Fibroblast of the aortic adventitia (primary cell): ENCODE results near the gene PLXNA2. TPM values are rescaled to one million over a fixed set of nuclear protein-coding genes. Genes with fewer than 3 reads are reported as not detected.
A peak's percentile ranks its signal among the peaks of the same experiment; 100 is the strongest.

ENCODE experiments used
- DNase-seq: peaks from one replicate; pipeline ENCODE4 v3.0.0-alpha.2; 2010; ENCODE audit warnings: low read depth
- H3K4me3 ChIP-seq: 2 replicates; pipeline ENCODE4 v1.5.1; 2011; ENCODE audit warnings: low read depth, mild to moderate bottlenecking, control low read depth, low read length, moderate library complexity
- total RNA-seq: library from RNA; depleted of rRNA; stranded (reverse); fragments of >200 nt; gene quantifications from 2 replicates; pipeline ENCODE4 v1.2.3, GENCODE V29; 2012; ENCODE audit warnings: low replicate concordance
- TF ChIP-seq, protein P1 (sequence below): IDR thresholded peaks from 2 replicates; pipeline ENCODE4 v1.5.1; 2011; ENCODE audit warnings: mild to moderate bottlenecking, low read length, control low read depth, inconsistent platforms; ENCODE audit not compliant: insufficient read depth

Gene PLXNA2
- total RNA-seq, 1 donor: 8.0 TPM

GRCh38 chr1:208133355-208133754, 110.8 kb downstream of the PLXNA2 start:
- TF ChIP-seq, protein P1, sequence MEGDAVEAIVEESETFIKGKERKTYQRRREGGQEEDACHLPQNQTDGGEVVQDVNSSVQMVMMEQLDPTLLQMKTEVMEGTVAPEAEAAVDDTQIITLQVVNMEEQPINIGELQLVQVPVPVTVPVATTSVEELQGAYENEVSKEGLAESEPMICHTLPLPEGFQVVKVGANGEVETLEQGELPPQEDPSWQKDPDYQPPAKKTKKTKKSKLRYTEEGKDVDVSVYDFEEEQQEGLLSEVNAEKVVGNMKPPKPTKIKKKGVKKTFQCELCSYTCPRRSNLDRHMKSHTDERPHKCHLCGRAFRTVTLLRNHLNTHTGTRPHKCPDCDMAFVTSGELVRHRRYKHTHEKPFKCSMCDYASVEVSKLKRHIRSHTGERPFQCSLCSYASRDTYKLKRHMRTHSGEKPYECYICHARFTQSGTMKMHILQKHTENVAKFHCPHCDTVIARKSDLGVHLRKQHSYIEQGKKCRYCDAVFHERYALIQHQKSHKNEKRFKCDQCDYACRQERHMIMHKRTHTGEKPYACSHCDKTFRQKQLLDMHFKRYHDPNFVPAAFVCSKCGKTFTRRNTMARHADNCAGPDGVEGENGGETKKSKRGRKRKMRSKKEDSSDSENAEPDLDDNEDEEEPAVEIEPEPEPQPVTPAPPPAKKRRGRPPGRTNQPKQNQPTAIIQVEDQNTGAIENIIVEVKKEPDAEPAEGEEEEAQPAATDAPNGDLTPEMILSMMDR: no peak
- no peak for DNase-seq
- no peak overlapping the region for H3K4me3 ChIP-seq

GRCh38 chr1:208132287-208132882, 111.8 kb downstream of the PLXNA2 start:
- peak; percentile 80 for DNase-seq
- no peak overlapping the region for H3K4me3 ChIP-seq
- TF ChIP-seq, protein P1: peak; percentile 92

DNA sequence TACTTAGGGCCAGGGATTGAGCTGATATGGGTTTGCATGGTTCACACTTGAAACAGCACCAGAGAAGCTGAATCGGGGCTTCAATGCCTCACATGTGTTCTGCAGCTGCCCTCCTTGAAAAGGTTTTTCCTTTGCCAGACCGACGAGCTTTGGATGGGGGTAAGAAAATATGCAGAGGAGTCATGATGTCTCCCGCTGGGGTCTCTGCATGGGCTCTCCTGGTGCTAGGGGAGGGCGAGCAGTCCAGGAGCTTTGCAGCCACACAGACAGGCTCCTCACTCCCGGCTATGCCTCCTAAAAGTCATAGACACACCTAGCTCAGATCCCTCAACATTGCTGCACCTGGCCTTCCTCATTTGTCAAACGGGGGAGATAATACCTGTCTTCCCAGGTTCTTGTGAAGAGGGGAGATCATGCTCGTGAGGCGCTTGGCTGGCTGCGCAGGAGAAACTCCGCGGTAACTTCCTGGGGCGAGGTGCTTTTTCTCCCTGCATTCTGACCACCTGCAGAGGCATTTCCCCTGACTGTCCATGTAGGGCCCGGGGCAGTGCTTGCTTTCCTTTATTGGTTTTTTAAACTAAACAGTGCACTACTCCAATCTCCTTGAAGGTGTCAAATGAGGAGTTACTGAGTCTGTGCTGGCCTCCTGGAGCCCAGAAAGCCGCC, 112.4 kb downstream of the PLXNA2 start:
- no peak overlapping the region for H3K4me3 ChIP-seq
- TF ChIP-seq, protein P1: no peak
- no peak for DNase-seq

DNA sequence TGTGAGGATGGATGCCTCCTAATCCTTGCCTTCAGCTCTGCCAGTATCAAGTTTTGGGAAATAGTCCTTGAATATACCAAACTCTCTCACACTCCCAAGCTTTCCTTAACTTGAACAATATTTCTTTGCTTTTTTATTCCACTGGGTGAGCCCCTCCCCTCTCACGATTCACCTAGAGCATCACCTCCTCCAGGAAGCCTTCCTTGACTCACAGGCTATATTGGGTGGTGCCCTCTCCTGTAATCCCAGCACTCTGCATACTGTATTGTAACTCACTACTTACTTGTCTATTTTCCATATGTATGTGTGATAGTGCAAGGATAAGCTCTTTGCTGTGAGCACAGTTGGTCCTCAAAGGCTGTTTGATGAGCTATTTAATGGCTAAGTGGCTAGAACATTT, 114.7 kb downstream of the PLXNA2 start:
- no peak for DNase-seq
- TF ChIP-seq, protein P1: no peak
- H3K4me3 ChIP-seq: no peak overlapping the region

DNA sequence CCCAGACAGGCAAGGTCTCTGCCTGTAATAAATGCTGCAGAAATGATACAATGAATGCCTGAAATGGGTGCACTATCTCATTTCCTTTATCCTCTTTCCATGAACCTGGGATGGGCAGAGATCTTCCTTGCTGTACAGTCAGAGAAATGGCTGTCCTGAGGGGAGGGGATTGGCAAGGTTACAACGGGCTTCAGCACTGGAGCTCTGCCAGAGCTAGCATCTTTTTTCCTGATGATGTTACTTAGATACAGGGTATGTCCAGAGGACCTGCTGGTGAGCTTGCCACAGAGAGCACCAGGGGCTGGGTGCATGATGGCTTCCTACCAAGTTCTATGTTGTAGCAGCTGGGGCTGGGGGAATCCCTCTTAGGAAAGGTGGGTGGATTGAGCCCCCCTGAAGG, 115.1 kb downstream of the PLXNA2 start:
- no peak for DNase-seq
- TF ChIP-seq, protein P1: no peak
- H3K4me3 ChIP-seq: no peak overlapping the region

GRCh38 chr1:208127792-208128529, 116.2 kb downstream of the PLXNA2 start:
- DNase-seq: no peak
- TF ChIP-seq, protein P1: no peak
- no peak overlapping the region for H3K4me3 ChIP-seq
